Bronchial smooth muscle cell (primary cell): ENCODE measurements around the gene INO80E. TPM values are rescaled to one million over a fixed set of nuclear protein-coding genes. Genes with fewer than 3 reads are reported as not detected.

Source experiments
- total RNA-seq: library from RNA; depleted of rRNA; stranded (reverse); fragments of >200 nt; gene quantifications from 2 replicates; pipeline ENCODE4 v1.2.1, GENCODE V29; 2014

Gene INO80E, protein sequence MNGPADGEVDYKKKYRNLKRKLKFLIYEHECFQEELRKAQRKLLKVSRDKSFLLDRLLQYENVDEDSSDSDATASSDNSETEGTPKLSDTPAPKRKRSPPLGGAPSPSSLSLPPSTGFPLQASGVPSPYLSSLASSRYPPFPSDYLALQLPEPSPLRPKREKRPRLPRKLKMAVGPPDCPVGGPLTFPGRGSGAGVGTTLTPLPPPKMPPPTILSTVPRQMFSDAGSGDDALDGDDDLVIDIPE
- total RNA-seq: 11.9 and 13.1 TPM in 2 replicates

DNA sequence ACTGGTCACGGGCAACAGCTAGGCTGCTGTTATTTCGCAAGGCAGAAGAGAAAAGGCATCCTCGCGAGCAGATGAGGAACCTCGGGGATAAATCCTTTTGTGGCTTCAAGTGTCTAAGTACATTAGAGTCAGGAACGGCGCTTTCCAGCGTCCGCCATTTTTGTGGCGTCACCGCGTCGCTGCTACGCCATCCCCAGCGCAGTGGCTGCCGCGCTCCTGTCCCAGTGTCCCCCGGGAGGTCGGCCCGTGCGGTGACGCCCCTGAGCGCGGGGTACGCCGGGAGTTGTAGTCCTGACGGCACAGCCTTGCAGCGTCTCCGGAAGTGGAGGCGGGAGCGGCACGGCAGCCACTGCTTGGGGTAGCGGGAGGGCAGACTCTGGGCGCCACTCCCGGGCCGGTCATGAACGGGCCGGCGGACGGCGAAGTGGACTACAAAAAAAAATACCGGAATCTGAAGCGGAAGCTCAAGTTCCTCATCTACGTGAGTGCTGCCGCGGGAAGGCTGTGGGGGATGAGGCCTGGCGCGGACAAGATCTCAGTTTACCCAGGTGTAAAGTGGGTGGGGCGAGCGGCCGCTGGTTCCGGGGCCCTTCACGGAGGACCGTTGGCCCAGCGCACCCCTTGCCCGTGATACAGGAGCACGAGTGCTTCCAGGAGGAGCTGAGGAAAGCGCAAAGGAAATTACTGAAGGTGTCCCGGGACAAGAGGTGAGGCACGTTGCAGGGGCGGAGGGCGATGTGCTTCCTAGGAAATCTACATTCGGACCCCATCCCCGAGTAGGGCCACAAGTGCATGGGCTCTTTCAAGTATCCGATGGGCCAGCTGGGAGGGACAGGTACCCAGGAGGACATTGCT is at the start of gene INO80E:
Gene INO80E (plus strand): TSS at position 331 of the 855 bp plus-strand sequence. CDS start 70 bp downstream, at position 401.

DNA sequence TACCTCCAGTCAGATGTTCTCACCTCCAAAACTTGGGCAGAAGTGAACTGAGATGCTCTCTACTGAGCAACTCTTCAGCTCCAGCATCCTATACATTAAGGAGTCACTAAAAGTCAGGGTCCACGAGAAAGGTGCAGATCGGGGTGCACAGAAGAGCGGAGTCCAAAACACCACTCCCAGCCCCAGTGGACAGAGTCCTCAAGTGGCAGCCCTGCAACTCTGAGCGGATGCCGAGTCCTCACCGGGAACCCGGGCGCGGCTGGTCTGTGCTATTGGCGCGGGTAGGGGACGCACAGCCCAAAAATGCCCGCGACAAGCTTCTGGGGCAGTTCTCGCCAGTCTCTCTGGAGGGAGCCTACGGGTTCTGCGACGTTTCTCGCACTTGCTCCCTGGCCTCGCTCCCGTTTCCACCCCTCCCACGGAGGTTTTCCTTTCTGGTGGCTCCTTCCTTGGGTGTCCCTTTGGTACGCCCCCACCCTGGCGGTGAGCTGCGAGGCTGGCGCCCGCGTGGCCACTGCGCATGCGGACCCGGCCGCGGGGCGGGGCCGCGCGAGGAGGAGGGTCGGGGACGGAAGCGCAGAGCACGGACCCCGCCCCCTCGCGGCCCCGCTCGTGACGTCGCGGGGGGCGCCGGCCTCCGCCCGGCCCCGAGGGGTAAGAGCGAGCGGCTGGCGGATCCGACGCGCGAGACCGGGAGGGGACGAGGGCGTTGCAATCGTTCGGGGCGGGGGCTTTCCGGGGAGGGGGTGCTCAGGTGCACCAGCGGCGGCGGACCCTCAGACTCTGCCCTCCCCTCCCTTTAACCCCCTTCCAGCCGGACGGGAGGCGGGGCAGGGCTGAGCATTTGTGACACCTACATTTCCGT is 34.3 kb upstream of the INO80E start, which contains the start of gene TMEM219:
Gene TMEM219 (plus strand): TSS at position 601 of the 865 bp plus-strand sequence. CDS start 1,065 bp downstream, outside the sequence.

GRCh38 chr16:29973384-29974246 is 22.4 kb upstream of the INO80E start, which contains the start of gene TAOK2:
Gene TAOK2, plus strand, starts transcription at chr16:29973868. Its CDS starts 3,905 bp downstream, at chr16:29977773.

DNA sequence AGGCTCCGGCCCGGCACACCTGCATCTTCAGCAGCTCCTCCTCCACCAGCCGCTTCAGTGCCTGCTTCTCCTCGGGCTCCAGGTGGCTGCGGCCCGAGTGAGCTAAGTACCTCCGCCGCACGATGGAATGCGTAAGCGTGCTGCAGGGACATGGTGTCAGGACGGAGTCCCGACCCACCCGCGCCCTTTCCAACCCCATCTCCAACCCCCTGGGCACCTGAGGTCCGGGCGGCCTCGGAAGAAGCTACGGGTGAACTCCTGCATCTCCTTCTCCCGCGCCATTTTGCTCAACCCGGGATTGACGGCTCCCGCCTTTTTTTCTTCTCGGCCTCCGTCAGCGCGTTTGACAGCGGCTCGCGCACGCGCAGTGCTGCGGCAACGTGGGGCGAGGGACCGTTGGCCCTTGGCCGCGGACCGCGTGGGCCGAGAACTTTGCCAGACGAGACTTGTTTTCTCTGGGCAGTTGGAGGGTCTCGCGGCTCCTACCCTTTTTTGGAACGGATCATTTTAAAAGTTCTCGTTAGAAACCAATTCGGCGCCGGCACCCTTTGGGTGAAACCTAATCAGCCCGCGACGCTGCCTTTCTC is 624 bp upstream of the INO80E start, which contains the start of gene HIRIP3:
Gene HIRIP3 (minus strand): TSS at position 294 of the 587 bp plus-strand sequence. CDS start 12 bp downstream, at position 282.

DNA sequence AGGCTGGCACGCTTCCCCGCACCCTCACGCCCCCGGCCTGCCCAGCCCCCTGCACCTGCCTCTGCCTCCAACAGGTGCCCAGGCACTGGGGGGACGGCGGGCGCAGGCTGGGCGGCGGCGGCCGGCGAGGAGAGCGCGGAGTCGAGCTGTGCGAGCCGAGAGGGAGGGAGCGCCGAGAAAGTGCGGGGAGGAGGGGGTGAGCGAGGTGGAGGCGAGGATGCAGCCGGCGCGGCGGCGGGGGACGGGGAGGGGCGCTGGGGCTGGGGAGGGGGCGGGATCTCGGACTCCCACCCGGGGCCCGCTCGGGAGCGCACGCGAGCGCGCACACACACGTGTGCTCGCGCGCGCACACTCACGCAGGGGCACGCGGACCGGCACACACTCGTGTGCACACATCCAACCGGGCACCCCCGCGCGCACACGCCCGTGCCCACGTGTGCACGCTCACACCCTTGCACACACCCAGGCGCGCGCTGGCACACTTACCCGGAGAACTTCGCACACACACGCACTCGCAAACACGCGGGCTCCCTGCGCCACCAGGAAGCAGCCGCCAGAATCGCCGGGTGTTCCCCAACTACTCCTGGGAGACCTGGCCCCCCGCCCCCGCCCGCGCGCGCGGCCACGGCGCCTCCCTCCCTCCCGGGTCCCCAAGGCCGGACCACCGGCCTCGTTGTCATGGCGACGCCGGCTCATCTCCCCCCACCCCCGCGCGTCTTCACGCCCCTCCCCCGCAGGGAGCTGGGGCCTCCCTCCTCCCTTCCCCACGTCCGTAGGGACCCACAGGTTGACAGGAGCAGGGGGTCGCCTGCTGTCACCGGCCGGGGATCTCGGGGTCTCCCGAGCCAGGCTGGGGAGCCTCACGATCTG is 15.0 kb downstream of the INO80E start, which contains the start of gene DOC2A:
Gene DOC2A (minus strand): TSS at position 184 of the 870 bp plus-strand sequence. CDS start 805 bp downstream, outside the sequence.

GRCh38 chr16:30022887-30023286 is 26.8 kb downstream of the INO80E start, which contains the start of gene C16orf92:
Gene C16orf92, plus strand, starts transcription at chr16:30023198. Its CDS starts 143 bp downstream, at chr16:30023341.

DNA sequence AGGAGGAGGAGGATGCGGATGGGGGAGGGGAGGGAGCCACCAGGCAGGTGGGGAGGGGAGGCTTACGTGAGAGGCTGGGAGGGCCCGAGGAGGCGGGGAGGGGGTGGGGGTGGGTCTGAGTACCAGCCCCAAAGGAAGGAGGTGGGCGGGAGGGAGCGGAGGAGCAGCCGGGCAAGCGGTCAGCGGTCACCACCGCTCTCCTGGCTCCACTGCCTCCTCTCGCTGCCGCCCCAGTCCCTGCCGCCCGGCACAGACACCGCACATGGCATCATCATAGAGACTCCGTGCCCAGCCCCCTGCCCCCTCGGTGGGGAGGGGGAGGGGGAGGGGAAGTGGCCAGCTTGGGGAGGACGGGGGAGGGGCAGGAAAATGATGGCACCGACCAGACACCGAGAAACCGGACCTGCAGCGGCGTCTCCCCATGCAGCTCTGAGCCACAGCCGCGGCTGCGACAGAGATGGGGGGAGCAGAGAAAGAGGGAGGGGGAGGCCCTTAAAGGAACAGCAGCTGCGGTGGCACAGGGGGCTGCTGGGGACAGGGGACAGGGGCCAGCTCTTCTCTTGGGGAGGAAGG is 34.9 kb downstream of the INO80E start, which contains the start of gene TLCD3B:
Gene TLCD3B (minus strand): TSS at position 431 of the 573 bp plus-strand sequence. CDS start 744 bp downstream, outside the sequence.

Other genes starting within 250 kb of the INO80E start
- gene ZG16, start 218.0 kb upstream of the INO80E start, total RNA-seq: not detected in 2 replicates
- gene KIF22, start 205.5 kb upstream of the INO80E start, total RNA-seq: 6.5 and 14.3 TPM in 2 replicates
- 127 and 202 TPM in 2 replicates for gene MAZ, start 189.7 kb upstream of the INO80E start, total RNA-seq
- 1.9 and 4.4 TPM in 2 replicates for gene PRRT2, start 184.0 kb upstream of the INO80E start, total RNA-seq
- gene PAGR1, start 180.1 kb upstream of the INO80E start, total RNA-seq: 12.1 and 12.3 TPM in 2 replicates
- 549 and 610 TPM in 2 replicates for gene MVP, start 175.8 kb upstream of the INO80E start, total RNA-seq
- 63.4 and 86.9 TPM in 2 replicates for gene CDIPT, start 133.0 kb upstream of the INO80E start, total RNA-seq
- 5.5 and 7.5 TPM in 2 replicates for gene SEZ6L2, start 96.7 kb upstream of the INO80E start, total RNA-seq
- 2.1 and 6.8 TPM in 2 replicates for gene ASPHD1, start 95.8 kb upstream of the INO80E start, total RNA-seq
- 3.9 and 5.0 TPM in 2 replicates for gene KCTD13, start 70.0 kb upstream of the INO80E start, total RNA-seq
- gene TMEM219, start 34.2 kb upstream of the INO80E start, total RNA-seq: 57.5 and 67.9 TPM in 2 replicates
- gene TAOK2, start 22.4 kb upstream of the INO80E start, total RNA-seq: 41.3 and 46.7 TPM in 2 replicates
- 6.6 and 7.6 TPM in 2 replicates for gene HIRIP3, start 624 bp upstream of the INO80E start, total RNA-seq
- 0.16 and 0.34 TPM in 2 replicates for gene DOC2A, start 14.8 kb downstream of the INO80E start, total RNA-seq
- not detected in 2 replicates for gene C16orf92, start 27.0 kb downstream of the INO80E start, total RNA-seq
- not detected in 2 replicates for gene TLCD3B, start 35.0 kb downstream of the INO80E start, total RNA-seq
- 263 and 375 TPM in 2 replicates for gene ALDOA, start 69.5 kb downstream of the INO80E start, total RNA-seq
- gene PPP4C, start 79.8 kb downstream of the INO80E start, total RNA-seq: 151 and 167 TPM in 2 replicates
- 0.16 and 0.26 TPM in 2 replicates for gene TBX6, start 95.7 kb downstream of the INO80E start, total RNA-seq
- gene YPEL3, start 100.0 kb downstream of the INO80E start, total RNA-seq: 7.3 and 12.0 TPM in 2 replicates
- 0.95 and 3.2 TPM in 2 replicates for gene GDPD3, start 117.3 kb downstream of the INO80E start, total RNA-seq
- gene MAPK3, start 127.0 kb downstream of the INO80E start, total RNA-seq: 40.4 and 43.2 TPM in 2 replicates
- 0.60 and 0.79 TPM in 2 replicates for gene CORO1A, start 187.4 kb downstream of the INO80E start, total RNA-seq
- gene BOLA2B, start 197.4 kb downstream of the INO80E start, total RNA-seq: 27.8 and 29.3 TPM in 2 replicates
- gene SLX1A, start 197.6 kb downstream of the INO80E start, total RNA-seq: 11.6 and 17.2 TPM in 2 replicates
- 1.3 and 1.7 TPM in 2 replicates for gene SULT1A3, start 203.0 kb downstream of the INO80E start, total RNA-seq